GM10266 (cell line): Measurements from ENCODE around the gene ATP8B4.
A peak's percentile ranks its signal among the peaks of the same experiment; 100 is the strongest.

Experiments used
- DNase-seq: peaks from one replicate; pipeline ENCODE4 v3.0.0; 2012; ENCODE audit errors: extremely low spot score
- TF ChIP-seq, protein P1 (sequence below): IDR thresholded peaks from 2 replicates; pipeline ENCODE4 v1.5.1; 2012; ENCODE audit warnings: mild to moderate bottlenecking, low read depth; ENCODE audit not compliant: control insufficient read depth, insufficient read depth; ENCODE audit errors: missing control alignments

The ATP8B4 gene

DNA sequence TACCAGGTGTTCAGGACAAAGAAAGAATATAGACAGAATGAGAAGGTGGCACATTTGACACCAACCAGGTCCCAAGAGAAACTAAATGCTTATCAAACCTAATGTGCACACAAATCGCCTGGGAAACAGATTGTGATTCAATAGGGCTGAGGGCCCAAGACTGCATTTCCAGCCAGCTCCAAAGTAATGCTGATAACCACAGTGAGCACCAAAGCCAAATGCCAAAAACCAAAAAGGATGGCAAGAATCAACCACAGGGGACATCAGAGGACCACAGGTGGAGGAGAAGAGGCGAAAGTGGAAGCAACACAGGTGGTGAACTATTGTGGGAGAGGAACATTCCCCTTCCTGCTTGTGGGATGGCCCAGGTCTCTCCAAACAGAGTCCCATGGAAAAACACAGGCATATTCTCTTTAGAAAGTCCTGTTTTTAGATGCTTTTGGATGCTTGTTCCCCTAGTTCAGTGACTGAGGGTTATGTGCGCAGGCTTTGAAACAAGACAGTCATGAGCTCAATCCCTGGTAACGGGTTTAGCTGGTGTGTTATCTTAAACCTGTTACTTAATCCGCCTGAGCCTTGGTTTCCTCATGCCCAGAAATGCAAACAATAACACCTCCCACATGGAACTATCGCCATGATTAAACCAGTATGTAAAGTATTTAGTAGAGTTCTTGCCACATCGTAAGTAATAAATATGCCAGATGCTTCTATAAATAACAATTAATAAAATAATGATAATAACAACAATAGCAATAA, 241.7 kb downstream of the ATP8B4 start:
- TF ChIP-seq, protein P1, sequence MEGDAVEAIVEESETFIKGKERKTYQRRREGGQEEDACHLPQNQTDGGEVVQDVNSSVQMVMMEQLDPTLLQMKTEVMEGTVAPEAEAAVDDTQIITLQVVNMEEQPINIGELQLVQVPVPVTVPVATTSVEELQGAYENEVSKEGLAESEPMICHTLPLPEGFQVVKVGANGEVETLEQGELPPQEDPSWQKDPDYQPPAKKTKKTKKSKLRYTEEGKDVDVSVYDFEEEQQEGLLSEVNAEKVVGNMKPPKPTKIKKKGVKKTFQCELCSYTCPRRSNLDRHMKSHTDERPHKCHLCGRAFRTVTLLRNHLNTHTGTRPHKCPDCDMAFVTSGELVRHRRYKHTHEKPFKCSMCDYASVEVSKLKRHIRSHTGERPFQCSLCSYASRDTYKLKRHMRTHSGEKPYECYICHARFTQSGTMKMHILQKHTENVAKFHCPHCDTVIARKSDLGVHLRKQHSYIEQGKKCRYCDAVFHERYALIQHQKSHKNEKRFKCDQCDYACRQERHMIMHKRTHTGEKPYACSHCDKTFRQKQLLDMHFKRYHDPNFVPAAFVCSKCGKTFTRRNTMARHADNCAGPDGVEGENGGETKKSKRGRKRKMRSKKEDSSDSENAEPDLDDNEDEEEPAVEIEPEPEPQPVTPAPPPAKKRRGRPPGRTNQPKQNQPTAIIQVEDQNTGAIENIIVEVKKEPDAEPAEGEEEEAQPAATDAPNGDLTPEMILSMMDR, result no peak
- no peak for DNase-seq

DNA sequence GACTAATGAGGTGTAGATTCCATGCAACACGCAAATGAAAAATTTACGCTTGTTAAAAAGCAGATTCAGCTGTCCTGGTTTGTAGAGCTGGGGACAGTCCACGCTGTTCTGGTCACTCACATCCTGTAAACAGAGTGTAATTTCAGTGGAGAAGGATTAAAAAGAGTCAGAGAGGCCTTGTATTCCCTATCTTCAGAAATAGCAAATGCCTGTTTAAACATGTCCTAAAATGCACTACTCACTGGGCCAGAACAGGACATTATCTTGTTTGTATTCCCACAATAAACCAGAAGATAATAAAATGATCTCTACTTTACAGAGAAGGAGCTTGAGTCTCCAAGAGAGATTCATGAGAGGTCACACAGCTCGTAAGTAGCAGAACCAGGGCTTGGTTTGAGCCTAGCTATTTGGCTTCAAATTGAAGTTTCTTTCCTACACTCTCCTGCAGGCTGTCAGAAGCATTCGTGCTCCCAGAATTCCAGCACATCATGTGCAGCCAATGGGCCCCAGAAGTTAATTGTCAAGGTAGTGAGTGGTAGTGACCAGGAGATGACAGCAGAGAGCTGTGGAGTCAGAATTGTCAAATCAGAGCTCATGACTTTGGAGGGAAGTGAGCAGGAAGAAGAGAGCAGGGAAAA, 242.5 kb downstream of the ATP8B4 start:
- TF ChIP-seq, protein P1, result peak; percentile 47
- no peak for DNase-seq

DNA sequence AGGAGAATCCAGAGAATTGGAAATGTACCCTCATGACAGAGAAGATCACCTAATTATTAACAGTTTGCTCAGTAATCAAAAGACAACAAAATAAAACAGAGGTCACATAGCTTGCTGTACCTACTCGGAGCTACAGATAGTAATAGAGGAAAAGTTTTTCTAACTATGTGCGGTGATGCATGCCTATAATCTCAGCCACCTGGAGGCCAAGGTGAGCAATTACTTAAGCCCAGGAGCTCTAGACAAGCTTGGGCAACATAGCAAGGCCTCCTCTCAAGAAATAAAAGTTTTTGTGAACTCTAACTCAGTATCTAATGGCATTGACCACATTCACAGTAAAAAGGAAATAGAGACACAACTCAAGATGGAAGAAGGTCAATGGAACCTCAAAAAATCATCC, 243.6 kb downstream of the ATP8B4 start:
- TF ChIP-seq, protein P1, result no peak
- no peak for DNase-seq

DNA sequence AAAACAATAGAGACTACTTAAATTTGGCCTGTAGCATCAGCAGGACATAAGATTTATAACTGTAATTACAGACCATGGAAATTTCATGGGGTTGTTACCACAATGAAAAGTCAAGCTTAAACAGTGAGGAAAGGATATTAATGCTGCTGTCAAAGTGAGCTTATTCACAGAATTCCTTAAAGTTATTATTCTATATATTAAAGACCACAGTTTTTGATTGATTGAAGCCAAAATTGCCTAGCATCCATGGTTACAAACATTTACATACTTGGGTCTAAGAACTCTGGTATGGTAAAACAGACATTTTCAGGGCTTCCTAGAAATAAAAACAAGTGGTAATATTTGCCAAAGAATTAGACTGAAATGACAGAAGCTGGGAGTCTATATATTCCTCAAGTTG, 248.6 kb downstream of the ATP8B4 start:
- no peak for DNase-seq
- TF ChIP-seq, protein P1, result no peak

DNA sequence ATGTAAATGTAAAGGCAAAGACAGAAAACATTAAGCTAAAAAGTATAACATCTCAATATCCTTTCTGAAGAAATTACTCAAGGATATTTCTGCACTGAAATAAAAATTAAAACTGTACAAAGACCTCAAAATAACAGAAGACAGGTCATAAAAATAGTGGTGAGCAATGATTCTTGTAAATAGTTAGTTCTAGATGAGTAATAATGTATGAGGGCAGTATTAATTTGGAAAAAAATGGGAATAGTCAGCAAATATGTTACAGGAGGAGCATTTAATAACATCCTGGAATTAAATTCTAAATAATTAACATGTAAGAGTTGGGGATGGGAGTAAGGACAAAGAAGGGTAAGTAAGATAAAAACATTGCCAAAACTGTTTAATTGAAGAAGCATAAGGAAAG, 250.7 kb downstream of the ATP8B4 start:
- no peak for DNase-seq

DNA sequence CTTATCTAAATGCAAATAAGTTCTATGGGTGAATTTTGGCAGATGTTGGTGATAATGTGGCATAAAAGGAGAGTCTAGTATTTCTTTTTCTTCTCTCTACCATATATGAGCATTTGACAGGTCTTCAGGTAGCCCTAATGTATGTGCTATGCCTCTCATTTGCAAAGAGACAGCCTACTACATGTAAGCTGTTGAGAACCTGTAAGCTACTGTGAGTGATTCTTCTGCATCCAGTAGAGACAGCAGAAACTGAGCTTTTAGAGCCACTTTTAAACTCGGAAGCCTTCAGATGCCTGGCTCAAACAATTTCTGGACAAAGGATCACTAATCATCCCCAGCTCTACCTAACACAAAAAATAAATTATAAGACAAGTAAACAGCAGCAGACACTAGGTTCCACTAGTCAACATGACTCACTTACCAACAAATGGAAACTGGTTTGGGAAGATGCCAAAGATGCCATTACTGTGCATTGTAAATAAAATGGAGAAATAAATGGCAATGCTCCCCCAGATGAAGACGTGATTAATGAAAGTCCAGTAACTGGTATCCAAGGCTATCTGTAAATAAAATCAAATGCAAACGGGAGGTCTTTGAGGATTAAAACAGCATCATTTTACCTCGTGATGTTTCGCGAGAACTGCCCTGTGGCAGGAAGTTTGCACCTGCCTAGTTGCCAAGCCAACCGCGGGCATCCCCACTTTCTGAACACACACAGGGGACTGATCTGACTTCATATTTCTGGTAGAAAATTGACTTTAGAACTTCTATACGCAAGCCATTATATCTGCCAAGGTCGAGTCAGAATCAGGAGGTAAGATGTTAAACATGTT, 252.9 kb downstream of the ATP8B4 start:
- TF ChIP-seq, protein P1, result no peak
- DNase-seq, result no peak

More for the DNA sequence above, 250.7 kb downstream of the ATP8B4 start:
- TF ChIP-seq, protein P1, result no peak
